Stimulated activated CD8-positive, alpha-beta memory T cell treated with anti-CD3 and anti-CD28 coated beads, Interleukin-7, amount 100 ng/mL, for 1 hour (primary cell): ENCODE data around the gene ERBB4.
"Not testable (repeated sequence)": the region's sequence is repeated elsewhere in the genome, so short reads cannot be mapped to it uniquely, and the experiment has no call there.

Experiments used
- DNase-seq, 2 donors: peaks; one replicate each; pipeline ENCODE4 v3.0.0-alpha.2; 2020; ENCODE audit warnings: low read depth in 2 of 2

Gene ERBB4

GRCh38 chr2:211609127-211609526 is 929.5 kb downstream of the ERBB4 start:
- no peak for DNase-seq

- DNase-seq, result no peak
These were observed 939.5 kb downstream of the ERBB4 start for GRCh38 chr2:211599146-211599545.

- DNase-seq, result no peak
These were observed 940.4 kb downstream of the ERBB4 start for GRCh38 chr2:211598238-211598637.

- not testable (repeated sequence) for DNase-seq
These were observed 946.6 kb downstream of the ERBB4 start for GRCh38 chr2:211592006-211592405.

- DNase-seq, result no peak
These were observed 947.2 kb downstream of the ERBB4 start for GRCh38 chr2:211591426-211591825.

- no peak for DNase-seq
These were observed 970.2 kb downstream of the ERBB4 start for GRCh38 chr2:211568439-211568838.

GRCh38 chr2:211564441-211564840 is 974.2 kb downstream of the ERBB4 start:
- no peak for DNase-seq

GRCh38 chr2:211545582-211545981 is 993.0 kb downstream of the ERBB4 start:
- no peak for DNase-seq

- no peak for DNase-seq
These were observed 1004.0 kb downstream of the ERBB4 start for GRCh38 chr2:211534632-211535031.

- DNase-seq, result not testable (repeated sequence)
These were observed 1014.4 kb downstream of the ERBB4 start for GRCh38 chr2:211524248-211524647.

GRCh38 chr2:211516537-211516936 is 1022.1 kb downstream of the ERBB4 start:
- DNase-seq, result no peak

- no peak for DNase-seq
These were observed 1024.6 kb downstream of the ERBB4 start for GRCh38 chr2:211514049-211514448.

- DNase-seq, result no peak
These were observed 1025.2 kb downstream of the ERBB4 start for GRCh38 chr2:211513446-211513845.

GRCh38 chr2:211512806-211513205 is 1025.8 kb downstream of the ERBB4 start:
- DNase-seq, result no peak

GRCh38 chr2:211503856-211504255 is 1034.7 kb downstream of the ERBB4 start:
- DNase-seq, result no peak

- DNase-seq, result no peak
These were observed 1035.4 kb downstream of the ERBB4 start for GRCh38 chr2:211503198-211503597.

- no peak for DNase-seq
These were observed 1039.9 kb downstream of the ERBB4 start for GRCh38 chr2:211498551-211499205.

GRCh38 chr2:211495339-211495738 is 1043.3 kb downstream of the ERBB4 start:
- no peak for DNase-seq

- no peak for DNase-seq
These were observed 1044.1 kb downstream of the ERBB4 start for GRCh38 chr2:211494536-211494935.

- no peak for DNase-seq
These were observed 1044.5 kb downstream of the ERBB4 start for GRCh38 chr2:211494085-211494484.

- DNase-seq, result no peak
These were observed 1050.9 kb downstream of the ERBB4 start for GRCh38 chr2:211487733-211488132.

- DNase-seq, result no peak
These were observed 1059.0 kb downstream of the ERBB4 start for GRCh38 chr2:211479536-211480150.

- DNase-seq, result no peak
These were observed 1060.9 kb downstream of the ERBB4 start for GRCh38 chr2:211477537-211478275.
